Stimulated activated naive B cell treated with anti-CD40 and anti-IgM and Interleukin-4, amounts not matched to agents 10 μg/mL and 1 μg/mL and 100 μg/mL, for 72 hours (primary cell): Measurements from ENCODE around the gene EXOC2.

Source experiments
- ATAC-seq, 2 donors: fragments of 150-1000 bp; cut with Tn5 transposase; replicated peaks; 2 replicates each; pipeline ENCODE4 v1.10.0; 2021; ENCODE audit warnings: moderate library complexity in 1 of 2
- DNase-seq: peaks from one replicate; pipeline ENCODE4 v3.0.0; 2021
- H3K27ac Mint-ChIP-seq: one replicate; pipeline ENCODE4 v1.8.0; 2022; ENCODE audit warnings: mild to moderate bottlenecking, mixed read lengths
- H3K27me3 Mint-ChIP-seq, 2 donors: one replicate each; pipeline ENCODE4 v1.8.0; 2022; ENCODE audit warnings: mixed read lengths in 2 of 2
- H3K36me3 Mint-ChIP-seq, 2 donors: one replicate each; pipeline ENCODE4 v1.8.0; 2022; ENCODE audit warnings: mixed read lengths in 2 of 2, mild to moderate bottlenecking in 1 of 2
- H3K4me1 Mint-ChIP-seq, 2 donors: one replicate each; pipeline ENCODE4 v1.8.0; 2022; ENCODE audit warnings: mixed read lengths in 2 of 2, mild to moderate bottlenecking in 1 of 2
- H3K4me3 Mint-ChIP-seq, 2 donors: one replicate each; pipeline ENCODE4 v1.8.0; 2022; ENCODE audit warnings: mild to moderate bottlenecking in 2 of 2, mixed read lengths in 2 of 2, moderate library complexity in 1 of 2
- H3K9me3 Mint-ChIP-seq, 2 donors: one replicate each; pipeline ENCODE4 v1.8.0; 2022; ENCODE audit warnings: mixed read lengths in 2 of 2, mild to moderate bottlenecking in 1 of 2

Gene EXOC2

DNA sequence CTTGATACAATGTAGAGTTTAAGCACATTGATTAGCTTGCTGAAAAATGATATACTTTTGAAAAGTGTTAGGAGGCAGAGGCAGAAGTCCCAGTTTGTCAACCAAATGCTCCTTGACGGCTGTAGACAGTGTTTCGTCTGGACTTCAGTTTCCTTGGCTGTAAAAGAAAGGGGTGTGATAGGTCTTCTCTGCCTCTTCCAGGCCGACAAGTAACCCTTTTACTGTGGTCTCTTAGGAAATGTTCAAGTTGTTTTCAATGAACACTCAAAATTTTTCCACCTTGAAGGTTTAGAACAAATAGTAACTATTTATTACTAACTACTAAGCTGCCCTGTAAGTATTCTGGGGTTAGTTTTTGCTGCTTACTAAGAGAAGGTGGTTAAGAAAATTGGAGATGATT is 179.0 kb downstream of the EXOC2 start:
- Mint-ChIP-seq H3K9me3 (peaks cover 0 to 4% of the 10 kb centered on the region in 2 donors), H3K27ac (no peak overlapping the region), H3K36me3 (peaks cover 35 to 53% of the 10 kb centered on the region in 2 donors), H3K27me3 (no peaks in the 10 kb centered on the region), H3K4me3 (no peak overlapping the region), H3K4me1 (peaks cover 35 to 44% of the 10 kb centered on the region in 2 donors)
- no peak for ATAC-seq
- no peak for DNase-seq

DNA sequence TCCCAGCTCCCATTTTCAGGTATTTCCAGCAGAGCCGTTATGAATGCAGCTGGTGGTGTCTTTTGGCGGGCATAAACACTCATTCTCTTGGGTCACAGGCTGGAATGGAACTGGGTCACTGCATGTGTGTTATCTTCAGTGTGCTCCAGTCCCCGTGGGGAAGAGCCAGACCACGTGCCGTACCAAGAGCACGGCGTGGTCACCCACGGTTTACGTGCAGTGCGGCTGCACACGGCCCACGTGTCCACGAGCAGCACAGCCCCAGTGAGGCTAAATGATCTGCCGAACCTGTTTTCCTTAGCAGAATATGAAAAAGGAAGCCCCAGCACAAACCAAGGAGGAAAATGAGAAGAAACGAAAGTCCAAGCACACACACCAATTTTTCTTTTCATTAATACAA is 179.9 kb downstream of the EXOC2 start:
- ATAC-seq, result no peak
- Mint-ChIP-seq H3K4me1 (peaks cover 43 to 53% of the 10 kb centered on the region in 2 donors), H3K36me3 (peaks cover 29 to 52% of the 10 kb centered on the region in 2 donors), H3K4me3 (no peak overlapping the region), H3K27me3 (no peaks in the 10 kb centered on the region), H3K9me3 (peaks cover 0 to 4% of the 10 kb centered on the region in 2 donors), H3K27ac (no peak overlapping the region)
- no peak for DNase-seq

DNA sequence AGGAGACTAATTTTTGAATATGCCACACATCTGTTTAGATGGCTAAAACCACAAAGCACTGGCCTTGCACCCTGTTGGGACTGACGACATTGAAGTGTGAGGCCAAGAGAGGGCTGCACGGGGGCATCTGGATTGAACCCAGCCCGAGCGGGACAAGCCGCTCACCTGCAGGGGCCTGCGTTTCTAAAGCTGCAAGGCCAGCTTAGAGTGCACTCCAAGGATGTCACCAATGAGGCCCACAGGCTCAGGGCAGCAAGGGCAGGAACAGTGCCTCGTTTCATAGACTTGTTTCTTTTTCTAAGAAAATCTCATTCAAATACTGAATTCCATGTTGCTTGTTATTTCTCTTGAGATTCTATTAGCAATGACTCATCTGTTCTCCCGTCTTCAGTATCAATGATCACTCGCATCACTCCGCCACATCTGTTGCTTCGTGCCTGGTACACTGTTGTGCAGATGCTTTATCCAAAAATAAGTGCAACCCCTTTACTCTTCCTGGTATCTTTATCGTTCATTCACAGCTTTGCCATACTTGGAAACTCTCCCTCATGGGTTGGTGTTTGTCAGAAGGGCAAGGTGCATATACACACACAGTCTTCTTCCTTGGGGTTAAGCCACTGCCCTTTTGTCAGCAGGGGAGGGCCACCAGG is 181.3 kb downstream of the EXOC2 start:
- peak overlapping the region; percentile 45 for H3K27ac Mint-ChIP-seq
- ATAC-seq, result no peak
- DNase-seq, result no peak

DNA sequence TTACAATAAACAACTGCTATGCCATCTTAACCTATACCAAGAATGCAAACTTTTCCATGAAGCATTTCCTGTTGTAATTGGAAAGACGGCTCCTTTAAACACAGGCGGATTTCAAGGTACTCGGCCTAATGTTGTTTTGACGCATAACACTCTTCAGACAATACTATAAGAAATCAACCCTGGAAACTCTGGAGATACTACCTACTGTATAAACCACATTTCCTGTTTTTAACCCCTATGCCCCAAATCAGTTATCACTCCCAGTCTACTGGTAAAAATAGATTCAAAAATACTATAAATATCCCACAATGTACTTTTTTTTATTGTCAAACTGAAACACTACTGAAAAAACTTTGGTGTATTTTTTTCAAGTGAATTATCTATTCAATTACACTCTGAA is 183.3 kb downstream of the EXOC2 start:
- no peaks in the 10 kb centered on the region for H3K9me3 Mint-ChIP-seq
- H3K4me1 Mint-ChIP-seq, result peaks cover 59 to 74% of the 10 kb centered on the region in 2 donors
- ATAC-seq, result peak; percentile 54 to 60
- no peak overlapping the region for H3K27ac Mint-ChIP-seq
- DNase-seq, result no peak
- H3K4me3 Mint-ChIP-seq, result peak overlapping the region in 1 of 2 donors; percentile 28
- H3K36me3 Mint-ChIP-seq, result peaks cover 15 to 42% of the 10 kb centered on the region in 2 donors
- no peaks in the 10 kb centered on the region for H3K27me3 Mint-ChIP-seq

More for the DNA sequence above, 181.3 kb downstream of the EXOC2 start:
- H3K36me3 Mint-ChIP-seq, result peaks cover 19 to 44% of the 10 kb centered on the region in 2 donors
- H3K27me3 Mint-ChIP-seq, result no peaks in the 10 kb centered on the region
- H3K9me3 Mint-ChIP-seq, result no peaks in the 10 kb centered on the region
- peaks cover 49 to 62% of the 10 kb centered on the region in 2 donors for H3K4me1 Mint-ChIP-seq
- no peak overlapping the region for H3K4me3 Mint-ChIP-seq

DNA sequence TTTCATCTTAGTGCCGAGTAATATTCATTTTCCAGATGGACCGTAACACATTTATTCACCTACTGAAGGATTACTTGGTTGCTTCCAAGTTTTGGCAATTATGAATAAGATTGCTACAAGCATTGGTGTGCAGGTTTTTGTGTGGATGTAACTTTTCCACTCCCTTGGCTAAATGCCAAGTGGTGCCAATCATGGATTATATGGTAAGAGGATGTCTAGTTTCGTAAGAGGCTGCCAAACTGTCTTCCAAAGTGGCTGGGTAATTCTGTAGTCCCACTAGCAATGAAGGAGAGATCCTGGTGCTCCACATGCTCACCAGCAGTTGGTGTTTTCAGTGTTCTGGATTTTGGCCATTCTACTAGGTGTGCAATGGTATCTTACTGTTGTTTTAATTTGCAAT is 184.3 kb downstream of the EXOC2 start:
- no peak overlapping the region for H3K4me3 Mint-ChIP-seq
- H3K27ac Mint-ChIP-seq, result no peak overlapping the region
- H3K36me3 Mint-ChIP-seq, result peaks cover 16 to 48% of the 10 kb centered on the region in 2 donors
- ATAC-seq (no peak), DNase-seq (no peak)
- H3K4me1 Mint-ChIP-seq, result peaks cover 57 to 70% of the 10 kb centered on the region in 2 donors
- H3K27me3 Mint-ChIP-seq, result no peaks in the 10 kb centered on the region
- H3K9me3 Mint-ChIP-seq, result no peaks in the 10 kb centered on the region

DNA sequence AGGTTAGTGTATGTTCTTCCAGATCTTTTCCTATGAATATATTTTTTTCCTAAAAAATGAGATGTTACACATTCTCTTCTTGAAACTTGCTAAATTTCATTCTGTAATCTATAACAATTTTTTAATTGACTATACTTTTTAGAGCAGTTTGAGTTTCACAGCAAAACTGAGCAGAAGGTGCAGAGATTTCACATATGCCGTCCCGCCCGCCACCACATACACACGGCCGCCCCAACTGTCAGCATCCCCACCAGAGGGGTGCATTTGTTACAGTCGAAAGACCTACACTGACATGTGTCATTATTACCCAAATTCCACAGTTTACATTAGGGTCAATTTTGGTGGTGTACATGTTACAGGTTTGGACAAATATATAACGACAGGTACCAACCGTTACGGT is 184.9 kb downstream of the EXOC2 start:
- Mint-ChIP-seq H3K4me3 (no peak overlapping the region), H3K27me3 (no peaks in the 10 kb centered on the region), H3K27ac (no peak overlapping the region), H3K4me1 (peaks cover 55 to 72% of the 10 kb centered on the region in 2 donors), H3K36me3 (peaks cover 16 to 44% of the 10 kb centered on the region in 2 donors), H3K9me3 (no peaks in the 10 kb centered on the region)
- ATAC-seq (no peak), DNase-seq (no peak)

DNA sequence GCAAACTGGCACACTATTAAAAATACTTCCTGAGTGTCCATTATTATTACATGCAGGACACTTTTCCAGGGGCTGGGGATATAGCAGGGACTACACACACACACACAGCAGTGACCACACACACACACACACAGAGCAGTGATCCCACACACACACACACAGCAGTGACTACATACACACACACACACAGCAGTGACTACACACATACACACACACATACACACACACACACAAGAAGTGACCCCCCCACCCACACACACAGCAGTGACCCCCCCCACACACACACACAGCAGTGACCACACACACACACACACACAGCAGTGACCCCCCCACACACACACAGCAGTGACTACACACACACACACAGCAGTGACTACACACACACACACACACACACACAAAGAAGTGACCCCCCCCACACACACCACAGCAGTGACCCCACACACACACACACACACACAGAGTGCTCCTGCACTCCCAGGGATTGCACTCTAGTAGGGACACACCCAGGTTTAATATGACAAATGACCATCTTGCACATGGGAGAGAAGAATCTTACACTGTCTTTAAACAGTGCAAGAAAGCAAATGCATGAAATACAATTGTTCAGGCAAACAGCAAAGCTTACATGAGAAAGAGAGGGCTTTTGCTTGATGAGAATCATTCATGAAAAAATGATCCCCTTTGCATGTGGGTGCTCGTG is 185.9 kb downstream of the EXOC2 start:
- peak overlapping the region; percentile 88 for H3K27ac Mint-ChIP-seq
- DNase-seq, result no peak
- H3K36me3 Mint-ChIP-seq, result peaks cover 14 to 46% of the 10 kb centered on the region in 2 donors
- peak overlapping the region; percentile 70 to 75 for H3K4me3 Mint-ChIP-seq
- peaks cover 61 to 79% of the 10 kb centered on the region in 2 donors for H3K4me1 Mint-ChIP-seq
- ATAC-seq, result no peak
- no peaks in the 10 kb centered on the region for H3K27me3 Mint-ChIP-seq
- no peaks in the 10 kb centered on the region for H3K9me3 Mint-ChIP-seq

DNA sequence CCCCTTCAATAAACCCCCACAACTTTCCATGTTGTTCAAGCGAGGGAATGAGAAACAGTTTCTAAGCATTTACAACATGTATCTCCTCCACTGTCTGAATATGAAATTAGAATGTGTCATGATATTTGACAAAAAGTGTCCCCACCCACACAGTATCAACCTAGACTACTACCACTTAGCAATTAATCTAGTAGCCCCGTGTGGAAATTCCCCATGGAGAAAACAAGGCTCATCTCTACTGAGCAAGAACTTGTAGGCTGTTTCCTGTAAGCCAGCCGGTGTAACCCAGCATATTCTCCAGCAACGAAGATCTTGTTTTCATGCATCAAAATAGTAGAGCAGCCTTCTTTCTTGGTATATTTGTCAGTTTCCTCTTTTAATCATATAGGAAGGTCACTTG is 186.4 kb downstream of the EXOC2 start:
- Mint-ChIP-seq H3K4me3 (peak overlapping the region; percentile 70 to 75), H3K4me1 (peaks cover 61 to 85% of the 10 kb centered on the region in 2 donors), H3K27ac (peak overlapping the region; percentile 88), H3K9me3 (no peaks in the 10 kb centered on the region), H3K36me3 (peaks cover 10 to 47% of the 10 kb centered on the region in 2 donors), H3K27me3 (no peaks in the 10 kb centered on the region)
- DNase-seq, result peak; percentile 68
- peak; percentile 91 to 92 for ATAC-seq

DNA sequence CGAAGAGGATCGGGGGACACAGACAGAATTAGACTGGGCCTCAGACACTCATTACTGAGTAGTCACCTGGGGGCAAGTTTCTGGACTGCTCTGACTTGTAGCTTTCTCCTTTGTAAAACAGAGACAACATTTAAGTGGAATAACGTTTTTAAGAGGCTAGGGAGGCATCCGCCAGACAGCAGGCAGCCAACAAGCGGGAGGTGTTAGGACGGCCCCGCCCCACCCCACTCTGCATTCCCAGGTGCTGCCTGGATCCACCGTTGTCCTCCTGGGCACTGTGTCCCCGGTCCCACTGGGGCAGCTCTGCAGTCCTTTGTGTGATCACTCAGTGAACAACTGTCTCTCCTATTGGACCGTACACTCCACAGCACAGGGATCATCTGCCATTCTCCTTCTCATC is 187.6 kb downstream of the EXOC2 start:
- H3K36me3 Mint-ChIP-seq, result peaks cover 6 to 42% of the 10 kb centered on the region in 2 donors
- H3K27ac Mint-ChIP-seq, result peak overlapping the region; percentile 88
- no peak for DNase-seq
- H3K4me1 Mint-ChIP-seq, result peaks cover 55 to 77% of the 10 kb centered on the region in 2 donors
- ATAC-seq, result no peak
- peak overlapping the region in 1 of 2 donors; percentile 18 for H3K4me3 Mint-ChIP-seq
- H3K27me3 Mint-ChIP-seq, result no peaks in the 10 kb centered on the region
- H3K9me3 Mint-ChIP-seq, result no peaks in the 10 kb centered on the region

DNA sequence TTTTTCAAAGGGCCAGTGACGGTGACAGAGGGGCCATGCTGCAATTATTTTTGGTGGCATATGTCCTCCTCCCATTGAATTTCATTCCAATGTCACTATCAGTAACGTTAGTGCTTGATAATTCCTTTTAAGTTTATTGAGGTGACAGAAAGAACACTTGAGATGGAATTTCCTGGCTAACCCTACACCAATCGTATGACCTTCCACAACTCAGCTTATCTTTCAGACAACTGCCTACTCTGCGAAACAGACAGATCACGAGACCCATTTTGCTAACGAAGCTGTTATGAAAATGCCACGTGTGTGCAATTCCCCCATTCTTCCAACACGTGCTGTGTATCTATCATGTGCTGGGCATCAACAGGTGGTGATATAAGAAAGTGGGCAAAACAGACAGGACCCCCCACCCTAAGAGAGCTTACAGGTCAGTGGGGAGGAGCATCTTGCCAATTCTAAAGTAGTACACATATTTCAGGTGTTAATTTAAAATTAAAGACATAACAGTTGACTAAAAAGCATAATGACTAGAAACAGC is 188.4 kb downstream of the EXOC2 start:
- Mint-ChIP-seq H3K27me3 (no peaks in the 10 kb centered on the region), H3K9me3 (no peaks in the 10 kb centered on the region), H3K4me1 (peaks cover 52 to 72% of the 10 kb centered on the region in 2 donors), H3K36me3 (peaks cover 6 to 42% of the 10 kb centered on the region in 2 donors), H3K27ac (no peak overlapping the region), H3K4me3 (no peak overlapping the region)
- DNase-seq, result no peak
- ATAC-seq, result no peak

DNA sequence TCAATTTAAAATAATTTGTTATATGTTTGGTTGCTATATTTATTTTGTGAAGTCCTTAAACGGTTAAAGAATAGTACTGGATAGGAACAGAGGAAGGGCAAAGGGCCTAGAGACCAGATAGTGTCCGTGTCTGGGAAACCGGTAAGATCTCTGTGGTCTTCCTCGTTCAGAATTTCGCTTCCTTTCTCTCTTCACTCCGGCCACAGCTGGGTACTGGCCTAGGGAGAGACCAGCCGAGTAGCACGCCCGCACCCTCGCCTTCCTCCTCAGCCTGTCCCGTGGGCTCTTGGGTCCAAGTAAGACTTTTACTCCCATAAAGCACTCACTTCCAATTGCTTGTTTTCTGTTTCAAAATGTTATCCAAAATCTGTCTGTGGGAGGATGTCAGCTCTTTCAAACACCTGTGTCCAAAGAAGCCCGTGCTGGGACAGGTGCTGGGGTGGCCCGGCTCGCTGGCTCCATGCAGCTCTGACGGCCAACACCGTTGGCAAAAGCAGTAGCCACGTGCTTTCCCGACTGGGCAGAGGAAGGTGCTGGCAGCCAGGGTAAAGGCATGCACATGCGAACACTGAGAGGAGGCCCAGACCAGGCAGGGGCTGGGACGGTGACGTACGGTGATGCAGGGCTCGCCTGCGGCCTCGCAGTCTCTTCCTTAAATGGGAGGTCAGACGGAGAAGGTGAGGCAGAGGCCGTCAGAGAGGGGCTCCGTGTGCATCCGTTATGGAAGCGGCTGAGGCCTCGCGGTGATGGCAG is 189.2 kb downstream of the EXOC2 start:
- ATAC-seq (no peak), DNase-seq (no peak)
- peaks cover 6 to 43% of the 10 kb centered on the region in 2 donors for H3K36me3 Mint-ChIP-seq
- no peaks in the 10 kb centered on the region for H3K27me3 Mint-ChIP-seq
- H3K4me3 Mint-ChIP-seq, result no peak overlapping the region
- H3K4me1 Mint-ChIP-seq, result peaks cover 55 to 72% of the 10 kb centered on the region in 2 donors
- H3K9me3 Mint-ChIP-seq, result no peaks in the 10 kb centered on the region
- no peak overlapping the region for H3K27ac Mint-ChIP-seq

DNA sequence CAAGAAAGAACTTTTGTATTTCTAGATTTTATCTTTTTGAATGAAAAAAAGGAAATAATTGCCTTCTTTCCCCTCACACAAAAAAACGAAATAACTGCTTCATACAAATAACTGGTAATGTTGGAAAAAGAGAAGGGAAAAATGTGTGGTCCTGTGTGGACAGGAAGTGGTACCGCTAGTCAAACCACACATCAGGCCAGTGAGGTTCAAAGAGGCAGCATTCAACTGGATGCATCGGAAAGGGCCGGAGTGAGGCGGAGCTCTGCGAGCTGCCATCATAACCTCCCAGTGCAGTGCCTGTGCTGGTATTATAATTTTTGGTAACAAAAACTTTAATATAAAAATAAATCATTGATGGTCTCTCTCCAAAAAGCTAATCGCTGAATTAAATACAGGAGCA is 190.2 kb downstream of the EXOC2 start:
- Mint-ChIP-seq H3K9me3 (no peaks in the 10 kb centered on the region), H3K4me3 (no peak overlapping the region), H3K27ac (peak overlapping the region; percentile 93), H3K27me3 (no peaks in the 10 kb centered on the region), H3K36me3 (peaks cover 11 to 40% of the 10 kb centered on the region in 2 donors), H3K4me1 (peaks cover 51 to 66% of the 10 kb centered on the region in 2 donors)
- DNase-seq, result no peak
- ATAC-seq, result no peak

DNA sequence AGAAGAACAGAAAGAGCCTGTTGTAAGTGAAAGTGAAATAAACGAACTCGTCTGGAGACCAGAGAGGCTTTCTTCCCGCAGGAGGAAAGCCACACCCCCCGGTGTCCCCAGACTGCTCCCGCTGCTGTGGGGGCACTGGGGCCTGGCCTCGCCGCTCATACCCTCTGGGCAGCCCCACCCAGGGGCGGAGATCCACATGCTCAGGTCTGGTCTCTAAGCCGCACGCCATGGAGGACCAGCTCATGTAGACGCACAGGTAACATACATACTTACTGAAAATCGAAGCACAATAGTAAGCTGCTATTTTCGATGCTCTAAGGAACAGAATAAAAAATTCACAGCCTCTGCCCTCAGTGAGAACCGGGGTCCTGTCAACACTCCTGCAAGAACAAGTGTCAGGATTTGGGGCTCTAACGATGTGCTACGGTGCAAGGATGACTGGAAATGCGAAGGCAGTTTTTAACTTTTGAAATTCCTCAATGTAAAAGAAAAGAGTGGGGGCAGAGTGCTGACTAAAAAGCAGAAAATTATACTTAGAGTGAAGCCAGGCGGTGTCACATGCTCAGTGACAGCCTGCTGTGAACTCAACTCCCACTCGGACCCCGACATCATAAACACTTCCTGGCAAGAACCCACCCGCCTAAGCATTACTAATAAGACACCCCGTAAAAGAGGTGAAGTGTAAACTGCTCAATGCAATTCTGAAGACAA is 190.9 kb downstream of the EXOC2 start:
- ATAC-seq (peak; percentile 33 to 34), DNase-seq (peak; percentile 24)
- peaks cover 47 to 59% of the 10 kb centered on the region in 2 donors for H3K4me1 Mint-ChIP-seq
- peak overlapping the region; percentile 74 to 84 for H3K4me3 Mint-ChIP-seq
- peak overlapping the region; percentile 93 for H3K27ac Mint-ChIP-seq
- peaks cover 11 to 40% of the 10 kb centered on the region in 2 donors for H3K36me3 Mint-ChIP-seq
- no peaks in the 10 kb centered on the region for H3K9me3 Mint-ChIP-seq
- H3K27me3 Mint-ChIP-seq, result no peaks in the 10 kb centered on the region

DNA sequence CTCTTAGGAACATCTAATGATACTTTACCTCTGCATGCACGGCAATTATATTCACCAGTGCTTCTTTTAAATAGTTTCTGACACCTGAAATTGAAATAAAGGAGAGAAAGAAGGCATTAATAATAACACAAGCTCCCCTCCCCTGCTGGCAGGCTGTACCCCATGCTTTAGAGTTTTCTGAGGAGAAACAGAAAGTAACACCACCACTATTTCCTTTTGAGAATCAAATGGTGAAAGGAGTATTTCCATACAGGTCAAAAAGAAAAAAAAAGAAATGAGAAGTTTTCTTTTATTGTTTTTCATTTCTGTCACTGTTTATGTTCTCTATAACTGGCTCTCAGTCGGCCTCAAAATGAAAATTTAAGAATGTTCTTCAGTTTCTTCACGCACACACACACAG is 193.3 kb downstream of the EXOC2 start:
- H3K4me1 Mint-ChIP-seq, result peaks cover 28 to 35% of the 10 kb centered on the region in 2 donors
- no peak for ATAC-seq
- H3K27ac Mint-ChIP-seq, result peak overlapping the region; percentile 16
- H3K36me3 Mint-ChIP-seq, result peaks cover 17 to 42% of the 10 kb centered on the region in 2 donors
- peak overlapping the region in 1 of 2 donors; percentile 22 for H3K4me3 Mint-ChIP-seq
- no peaks in the 10 kb centered on the region for H3K27me3 Mint-ChIP-seq
- no peaks in the 10 kb centered on the region for H3K9me3 Mint-ChIP-seq
- DNase-seq, result no peak
